Kidney epithelial cell (primary cell): ENCODE results near the gene OR51T1. TPM values are rescaled to one million over a fixed set of nuclear protein-coding genes. Genes with fewer than 3 reads are reported as not detected.

Source experiments
- DNase-seq: peaks from one replicate; pipeline ENCODE4 v3.0.0-alpha.2; 2010; ENCODE audit warnings: low read depth
- H3K27me3 ChIP-seq: 2 replicates; pipeline ENCODE4 v1.6.0; 2011; ENCODE audit warnings: low read length; ENCODE audit not compliant: control insufficient read depth, insufficient read depth
- H3K36me3 ChIP-seq: 2 replicates; pipeline ENCODE4 v1.5.1; 2011; ENCODE audit warnings: low read length; ENCODE audit not compliant: control insufficient read depth, insufficient read depth
- H3K4me3 ChIP-seq: 2 replicates; pipeline ENCODE4 v1.5.1; 2011; ENCODE audit warnings: low read depth, mild to moderate bottlenecking, control low read depth, low read length
- total RNA-seq: library from RNA; depleted of rRNA; stranded (reverse); fragments of >200 nt; gene quantifications from 2 replicates; pipeline ENCODE4 v1.2.3, GENCODE V29; 2015
- TF ChIP-seq, protein P1 (sequence below): IDR thresholded peaks from 2 replicates; pipeline ENCODE4 v1.5.1; 2011; ENCODE audit warnings: mild to moderate bottlenecking, moderate library complexity, low read length, control low read depth, inconsistent platforms; ENCODE audit not compliant: insufficient read depth, poor library complexity, severe bottlenecking

The OR51T1 gene
- total RNA-seq, 1 donor from 2014 or later = not detected

DNA sequence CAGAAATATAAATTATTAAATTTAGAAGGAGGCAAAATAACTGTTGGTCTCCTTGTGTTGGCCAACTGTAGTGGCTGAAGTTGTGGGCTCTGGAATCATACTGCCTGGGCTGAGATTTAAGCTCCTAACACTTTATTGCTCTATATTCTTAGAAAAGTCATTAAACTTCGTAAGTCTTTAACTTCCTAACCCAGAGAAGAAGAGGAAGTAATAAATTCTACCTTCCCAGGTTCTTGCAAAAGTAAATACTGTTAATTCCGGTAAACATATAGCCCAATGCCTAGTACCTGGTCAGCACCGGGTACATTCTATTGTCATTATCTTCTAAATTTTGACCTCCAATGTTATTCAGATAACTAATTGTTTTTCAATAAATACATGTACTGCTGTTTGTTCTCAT lies 4.5 kb downstream of the OR51T1 start:
- Histone ChIP-seq H3K36me3 (no peaks in the 10 kb centered on the region), H3K4me3 (no peak overlapping the region), H3K27me3 (no peaks in the 10 kb centered on the region)
- TF ChIP-seq, protein P1, sequence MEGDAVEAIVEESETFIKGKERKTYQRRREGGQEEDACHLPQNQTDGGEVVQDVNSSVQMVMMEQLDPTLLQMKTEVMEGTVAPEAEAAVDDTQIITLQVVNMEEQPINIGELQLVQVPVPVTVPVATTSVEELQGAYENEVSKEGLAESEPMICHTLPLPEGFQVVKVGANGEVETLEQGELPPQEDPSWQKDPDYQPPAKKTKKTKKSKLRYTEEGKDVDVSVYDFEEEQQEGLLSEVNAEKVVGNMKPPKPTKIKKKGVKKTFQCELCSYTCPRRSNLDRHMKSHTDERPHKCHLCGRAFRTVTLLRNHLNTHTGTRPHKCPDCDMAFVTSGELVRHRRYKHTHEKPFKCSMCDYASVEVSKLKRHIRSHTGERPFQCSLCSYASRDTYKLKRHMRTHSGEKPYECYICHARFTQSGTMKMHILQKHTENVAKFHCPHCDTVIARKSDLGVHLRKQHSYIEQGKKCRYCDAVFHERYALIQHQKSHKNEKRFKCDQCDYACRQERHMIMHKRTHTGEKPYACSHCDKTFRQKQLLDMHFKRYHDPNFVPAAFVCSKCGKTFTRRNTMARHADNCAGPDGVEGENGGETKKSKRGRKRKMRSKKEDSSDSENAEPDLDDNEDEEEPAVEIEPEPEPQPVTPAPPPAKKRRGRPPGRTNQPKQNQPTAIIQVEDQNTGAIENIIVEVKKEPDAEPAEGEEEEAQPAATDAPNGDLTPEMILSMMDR = no peak
- no peak for DNase-seq

DNA sequence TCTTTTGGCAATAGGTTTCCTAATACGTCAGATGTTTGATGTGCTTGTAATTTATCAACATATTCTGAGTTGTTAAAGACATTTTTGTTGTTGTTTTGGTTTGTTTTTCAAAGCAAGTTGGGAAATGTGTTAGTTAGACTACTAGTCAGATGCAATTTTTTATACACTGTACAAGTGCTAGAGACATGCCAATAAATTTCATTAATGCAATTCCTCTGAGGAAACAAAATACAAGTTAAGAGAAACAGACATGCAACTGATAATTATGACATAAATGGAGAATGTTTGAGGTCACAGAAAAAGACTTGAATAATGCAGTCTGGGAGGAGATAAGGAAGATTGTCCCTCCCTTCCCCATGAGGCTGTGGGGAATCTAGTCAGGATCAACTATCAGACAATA lies 5.9 kb downstream of the OR51T1 start:
- H3K4me3 ChIP-seq = no peak overlapping the region
- TF ChIP-seq, protein P1 = no peak
- DNase-seq = no peak
- no peaks in the 10 kb centered on the region for H3K27me3 ChIP-seq
- no peaks in the 10 kb centered on the region for H3K36me3 ChIP-seq

DNA sequence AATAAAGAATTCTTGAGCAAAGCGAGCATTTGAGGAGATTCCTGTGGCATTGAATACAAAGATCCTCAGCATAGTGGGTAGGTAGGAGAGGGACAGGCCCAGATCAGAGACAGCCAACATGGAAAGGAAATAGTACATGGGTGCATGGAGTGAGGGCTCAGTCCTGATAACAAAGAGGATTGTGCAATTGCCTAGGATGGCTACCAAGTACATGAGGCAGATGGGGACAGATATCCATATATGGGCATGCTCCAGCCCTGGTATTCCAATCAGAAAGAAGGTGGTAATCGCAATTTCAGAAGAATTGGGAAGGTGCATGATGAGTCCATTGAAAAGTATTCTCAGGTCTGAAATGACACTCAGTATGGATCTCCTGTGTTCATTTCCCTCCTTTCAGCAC lies 8.6 kb downstream of the OR51T1 start:
- Histone ChIP-seq H3K4me3 (no peak overlapping the region), H3K27me3 (no peaks in the 10 kb centered on the region), H3K36me3 (no peaks in the 10 kb centered on the region)
- TF ChIP-seq, protein P1 = no peak
- no peak for DNase-seq

DNA sequence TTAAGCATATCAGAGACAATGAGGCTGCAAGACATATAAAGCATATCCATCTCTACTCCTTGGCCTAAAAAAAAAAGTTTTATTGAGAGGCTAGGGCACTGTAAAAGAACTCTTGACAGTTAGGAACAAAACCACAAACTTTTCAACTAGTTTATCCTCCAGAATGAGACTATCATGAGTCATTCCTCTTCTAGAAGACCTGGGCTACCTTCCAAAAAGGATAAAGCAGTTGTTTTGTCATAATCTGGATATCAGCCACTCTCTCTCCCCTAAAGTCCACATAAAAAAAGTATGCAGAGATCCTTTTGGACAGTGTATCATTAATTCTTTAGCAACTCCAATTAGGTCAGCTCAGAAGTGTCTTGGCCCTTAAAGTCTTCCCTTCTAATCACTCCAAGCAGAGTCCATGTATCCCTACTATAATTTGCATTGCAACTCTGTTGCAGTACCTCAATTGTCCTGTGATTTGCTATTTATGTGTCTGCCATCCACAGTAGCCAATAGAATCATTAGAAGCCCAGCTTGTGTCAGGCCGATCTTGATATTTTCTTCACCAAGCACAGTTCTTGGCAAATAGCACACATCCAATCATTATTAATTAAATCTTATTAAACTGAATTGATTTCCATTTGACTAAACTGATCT lies 10.4 kb downstream of the OR51T1 start:
- H3K4me3 ChIP-seq = no peak overlapping the region
- DNase-seq = peak; percentile 60

DNA sequence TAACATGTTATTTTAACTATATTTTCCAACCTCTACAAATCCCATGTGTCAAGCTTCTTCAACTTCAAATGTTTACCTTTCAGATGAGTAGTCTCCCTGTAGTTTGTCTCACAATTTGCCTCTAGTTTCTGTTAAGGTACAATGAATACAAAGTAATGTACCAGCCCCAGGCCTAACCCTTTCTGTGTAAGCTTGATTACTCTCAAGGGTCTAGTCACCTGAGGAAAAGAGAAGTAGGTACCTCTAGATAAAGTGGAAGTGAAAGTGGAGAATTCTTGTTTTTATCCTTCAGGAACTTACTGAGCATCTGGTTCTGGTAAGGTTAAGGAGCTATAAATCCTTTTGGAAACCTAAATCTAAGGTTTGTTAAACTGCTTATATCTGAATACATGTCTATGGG lies 21.8 kb downstream of the OR51T1 start, which contains the start of gene OR51A7:
Gene OR51A7 (plus strand): TSS at position 300 of the 400 bp plus-strand sequence. CDS start 3,587 bp downstream, outside the sequence.
- H3K4me3 ChIP-seq = no peak within 1 kb of the TSS
- TF ChIP-seq, protein P1 = no peak
- no peak for DNase-seq
- H3K27me3 ChIP-seq = no peaks in the 10 kb centered on the region
- no peaks in the 10 kb centered on the region for H3K36me3 ChIP-seq

More for the DNA sequence above, 10.4 kb downstream of the OR51T1 start:
- Histone ChIP-seq H3K27me3 (no peaks in the 10 kb centered on the region), H3K36me3 (no peaks in the 10 kb centered on the region)
- TF ChIP-seq, protein P1 = peak; percentile 7

DNA sequence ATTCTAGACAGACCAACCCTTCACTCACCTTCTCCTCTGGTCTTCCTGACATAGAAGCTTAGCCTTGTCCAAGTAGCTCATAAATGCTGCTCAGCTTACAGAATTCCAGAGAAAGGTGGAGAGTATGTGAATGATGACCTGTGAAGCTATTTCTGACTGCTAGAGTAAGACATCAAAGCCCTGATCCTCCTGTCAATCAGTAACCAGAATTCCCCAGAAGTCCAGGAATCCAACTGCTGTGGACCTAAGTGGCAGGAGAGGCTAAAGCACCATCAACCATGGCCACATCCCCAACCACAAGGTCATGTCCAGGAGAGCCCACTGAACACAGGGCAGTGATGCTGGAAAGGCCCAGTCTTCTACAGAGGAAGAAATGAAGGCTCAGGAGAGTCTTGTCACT lies 34.9 kb downstream of the OR51T1 start:
- H3K36me3 ChIP-seq = no peaks in the 10 kb centered on the region
- peak; percentile 42 for DNase-seq
- H3K27me3 ChIP-seq = no peaks in the 10 kb centered on the region
- H3K4me3 ChIP-seq = no peak overlapping the region
- TF ChIP-seq, protein P1 = no peak
